ENCODE data around the gene TBC1D20. TPM values are rescaled to one million over a fixed set of nuclear protein-coding genes. Genes with fewer than 3 reads are reported as not detected.

The TBC1D20 gene
- total and polyA plus RNA-seq, 4 donors = 24.0 to 37.6 (median 31.0) TPM

DNA sequence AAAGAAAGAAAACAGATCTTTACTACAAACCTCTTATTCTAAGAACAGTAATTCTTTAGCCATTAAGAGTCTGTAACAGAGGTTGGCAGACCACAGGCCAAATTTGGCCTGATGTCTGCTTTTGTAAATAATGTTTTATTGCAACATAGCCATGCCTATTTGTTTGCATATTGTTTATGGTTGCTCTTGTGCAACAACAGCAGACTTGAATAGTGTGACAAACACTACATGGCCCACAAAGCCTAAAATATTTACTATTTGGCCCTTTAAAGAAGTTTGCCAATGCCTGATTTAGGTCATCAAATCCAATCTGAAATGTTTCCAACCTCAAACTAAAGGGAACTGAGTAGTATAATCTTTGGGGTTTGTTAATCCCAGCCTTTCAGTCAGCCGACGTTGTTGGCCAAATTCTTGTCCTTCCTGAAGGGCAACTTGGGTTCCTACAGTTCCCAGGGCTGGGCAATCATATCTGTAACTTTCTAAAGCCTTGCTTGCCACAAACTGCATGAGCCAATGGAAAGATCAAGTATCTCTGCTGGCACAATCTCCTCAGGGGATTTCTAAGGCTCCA, 33.9 kb upstream of the TBC1D20 start:
- peaks cover 31% of the 10 kb centered on the region for H3K36me3 ChIP-seq (ENCODE audit: control insufficient read depth, insufficient read depth, low read length)
- WGBS (ENCODE audit: insufficient coverage) = 79% methylated on average over 2 of the region's 2 CpGs

DNA sequence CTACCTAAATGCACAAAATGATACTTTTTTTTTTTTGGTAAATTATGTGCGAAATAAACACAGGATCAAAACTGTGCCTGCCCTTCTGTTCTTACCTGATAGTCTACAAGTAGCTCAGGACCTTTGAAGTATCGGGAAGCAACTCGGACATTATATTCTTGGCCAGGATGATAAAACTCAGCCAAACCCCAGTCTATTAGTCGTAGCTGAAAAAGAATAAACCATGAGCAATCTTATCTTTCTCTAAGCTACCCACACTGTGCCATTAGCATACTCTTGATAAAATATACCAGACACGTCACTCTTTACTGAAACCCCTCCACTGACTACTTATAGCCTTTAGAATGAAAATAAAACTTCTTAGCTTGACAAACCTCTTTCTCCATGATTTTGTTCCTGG, 29.8 kb upstream of the TBC1D20 start:
- H3K27me3 ChIP-seq (ENCODE audit: control insufficient read depth, insufficient read depth, low read length) = no peaks in the 10 kb centered on the region
- H3K27ac ChIP-seq (ENCODE audit: low read depth, low read length) = no peak overlapping the region
- H3K36me3 ChIP-seq (ENCODE audit: control insufficient read depth, insufficient read depth, low read length) = peaks cover 46% of the 10 kb centered on the region
- no peak for DNase-seq (ENCODE audit: low read depth in 4 of 6, low spot score in 6 of 6)
- no peaks in the 10 kb centered on the region for H3K4me1 ChIP-seq (ENCODE audit: control insufficient read depth, insufficient read depth, low read length)
- 98% methylated on average over 5 of the region's 5 CpGs for WGBS (ENCODE audit: insufficient coverage)
- no peak overlapping the region for H3K4me3 ChIP-seq (ENCODE audit: low read depth, low read length)
- no peaks in the 10 kb centered on the region for H3K9me3 ChIP-seq (ENCODE audit: control insufficient read depth, insufficient read depth, low read length)

More for the DNA sequence above, 33.9 kb upstream of the TBC1D20 start:
- no peaks in the 10 kb centered on the region for H3K9me3 ChIP-seq (ENCODE audit: control insufficient read depth, insufficient read depth, low read length)
- H3K27ac ChIP-seq (ENCODE audit: low read depth, low read length) = no peak overlapping the region
- H3K4me3 ChIP-seq (ENCODE audit: low read depth, low read length) = no peak overlapping the region
- H3K27me3 ChIP-seq (ENCODE audit: control insufficient read depth, insufficient read depth, low read length) = no peaks in the 10 kb centered on the region
- peak in 1 of 6 donors; percentile 23 for DNase-seq (ENCODE audit: low read depth in 4 of 6, low spot score in 6 of 6)
- H3K4me1 ChIP-seq (ENCODE audit: control insufficient read depth, insufficient read depth, low read length) = no peaks in the 10 kb centered on the region

DNA sequence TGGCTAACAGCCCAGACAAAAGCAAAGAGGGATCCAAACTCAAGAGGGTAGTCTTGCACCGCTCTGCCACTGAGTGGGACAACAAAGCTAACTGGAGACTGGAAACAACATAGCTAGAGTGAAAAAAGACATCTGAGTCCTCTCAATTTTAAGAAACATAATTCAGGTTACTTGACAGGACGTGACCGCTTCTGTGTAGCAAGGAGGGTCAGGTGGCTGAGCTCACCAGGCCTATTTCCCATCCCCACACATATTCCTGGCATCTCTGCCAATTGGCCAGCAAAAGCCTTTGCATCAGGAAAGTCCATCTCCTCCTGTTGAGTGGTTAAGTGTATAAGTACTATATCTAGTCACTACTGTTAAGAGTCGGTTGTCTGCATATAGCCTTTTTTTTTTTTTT, 25.3 kb upstream of the TBC1D20 start:
- no CpG with 5 or more reads among the region's 4 CpGs for WGBS (ENCODE audit: insufficient coverage)
- H3K27me3 ChIP-seq (ENCODE audit: control insufficient read depth, insufficient read depth, low read length) = no peaks in the 10 kb centered on the region
- no peak for DNase-seq (ENCODE audit: low read depth in 4 of 6, low spot score in 6 of 6)
- H3K36me3 ChIP-seq (ENCODE audit: control insufficient read depth, insufficient read depth, low read length) = peaks cover 45% of the 10 kb centered on the region
- H3K27ac ChIP-seq (ENCODE audit: low read depth, low read length) = no peak overlapping the region
- no peaks in the 10 kb centered on the region for H3K9me3 ChIP-seq (ENCODE audit: control insufficient read depth, insufficient read depth, low read length)
- peaks cover 7% of the 10 kb centered on the region for H3K4me1 ChIP-seq (ENCODE audit: control insufficient read depth, insufficient read depth, low read length)
- H3K4me3 ChIP-seq (ENCODE audit: low read depth, low read length) = no peak overlapping the region

DNA sequence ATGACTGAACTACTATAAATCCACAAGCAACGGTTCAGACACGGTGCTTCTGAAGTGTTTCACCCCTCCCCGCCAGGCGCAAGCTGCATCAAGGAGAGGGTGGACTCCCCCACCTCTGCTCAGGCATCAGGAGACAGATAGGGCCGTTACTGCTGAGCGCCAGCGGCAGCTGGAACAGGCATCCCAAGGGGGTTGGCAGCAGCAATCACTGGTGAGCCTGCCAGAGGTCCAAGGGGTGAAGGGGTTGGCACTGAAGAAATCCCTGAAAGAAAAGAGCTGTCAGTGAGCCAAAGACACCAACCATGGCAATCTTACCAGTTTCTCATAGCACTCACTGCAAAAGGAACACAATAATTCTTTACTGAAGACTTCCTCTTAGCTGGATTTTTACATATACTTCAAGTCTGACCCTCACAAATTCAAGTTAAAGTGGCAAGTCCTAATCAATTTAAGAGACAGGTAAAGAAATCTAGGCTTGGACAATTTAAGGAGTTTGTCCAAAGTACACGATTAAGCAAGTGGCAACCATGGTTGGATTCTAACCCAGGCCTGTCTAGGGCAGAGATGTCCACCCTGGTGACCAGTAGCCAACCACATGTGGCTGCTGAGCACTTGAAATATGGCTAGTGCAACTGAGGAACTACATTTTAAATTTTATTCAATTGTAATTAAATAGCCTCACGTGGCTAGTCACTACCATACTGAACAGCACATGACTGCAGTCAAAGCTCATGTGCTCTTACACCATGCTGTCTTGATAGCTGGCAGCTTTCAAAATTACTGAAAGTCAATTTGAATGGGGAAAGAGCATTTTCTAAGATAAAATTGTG, 21.7 kb upstream of the TBC1D20 start:
- DNase-seq (ENCODE audit: low read depth in 4 of 6, low spot score in 6 of 6) = peak in 4 of 6 donors; percentile 46 to 75 (median 55)
- no peaks in the 10 kb centered on the region for H3K9me3 ChIP-seq (ENCODE audit: control insufficient read depth, insufficient read depth, low read length)
- no peak overlapping the region for H3K27ac ChIP-seq (ENCODE audit: low read depth, low read length)
- no peaks in the 10 kb centered on the region for H3K27me3 ChIP-seq (ENCODE audit: control insufficient read depth, insufficient read depth, low read length)
- H3K36me3 ChIP-seq (ENCODE audit: control insufficient read depth, insufficient read depth, low read length) = peaks cover 45% of the 10 kb centered on the region
- peaks cover 7% of the 10 kb centered on the region for H3K4me1 ChIP-seq (ENCODE audit: control insufficient read depth, insufficient read depth, low read length)
- H3K4me3 ChIP-seq (ENCODE audit: low read depth, low read length) = no peak overlapping the region
- 22% methylated on average over 4 of the region's 9 CpGs for WGBS (ENCODE audit: insufficient coverage)

DNA sequence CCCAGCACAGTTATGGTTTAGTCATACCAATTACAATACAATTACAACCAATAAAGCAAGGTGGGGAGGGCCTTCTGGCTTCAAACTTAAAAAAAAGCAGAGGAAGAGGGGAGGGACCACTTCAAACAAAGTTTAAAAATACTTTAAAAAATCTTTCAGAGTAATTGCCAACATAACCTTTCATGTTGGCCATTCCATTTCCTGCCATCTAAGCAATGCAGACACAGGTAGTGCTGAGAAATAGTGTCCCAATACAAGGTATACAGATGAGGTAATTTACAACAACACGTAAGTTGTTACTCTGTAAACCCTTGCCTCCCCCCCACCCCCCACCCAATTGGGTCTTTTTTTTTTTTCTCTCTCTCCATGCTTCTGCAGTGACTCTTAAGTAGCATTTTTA, 18.8 kb upstream of the TBC1D20 start:
- H3K4me3 ChIP-seq (ENCODE audit: low read depth, low read length) = no peak overlapping the region
- H3K27ac ChIP-seq (ENCODE audit: low read depth, low read length) = no peak overlapping the region
- no CpG with 5 or more reads among the region's 1 CpG for WGBS (ENCODE audit: insufficient coverage)
- no peaks in the 10 kb centered on the region for H3K9me3 ChIP-seq (ENCODE audit: control insufficient read depth, insufficient read depth, low read length)
- peaks cover 7% of the 10 kb centered on the region for H3K4me1 ChIP-seq (ENCODE audit: control insufficient read depth, insufficient read depth, low read length)
- peaks cover 47% of the 10 kb centered on the region for H3K36me3 ChIP-seq (ENCODE audit: control insufficient read depth, insufficient read depth, low read length)
- H3K27me3 ChIP-seq (ENCODE audit: control insufficient read depth, insufficient read depth, low read length) = no peaks in the 10 kb centered on the region
- DNase-seq (ENCODE audit: low read depth in 4 of 6, low spot score in 6 of 6) = no peak

DNA sequence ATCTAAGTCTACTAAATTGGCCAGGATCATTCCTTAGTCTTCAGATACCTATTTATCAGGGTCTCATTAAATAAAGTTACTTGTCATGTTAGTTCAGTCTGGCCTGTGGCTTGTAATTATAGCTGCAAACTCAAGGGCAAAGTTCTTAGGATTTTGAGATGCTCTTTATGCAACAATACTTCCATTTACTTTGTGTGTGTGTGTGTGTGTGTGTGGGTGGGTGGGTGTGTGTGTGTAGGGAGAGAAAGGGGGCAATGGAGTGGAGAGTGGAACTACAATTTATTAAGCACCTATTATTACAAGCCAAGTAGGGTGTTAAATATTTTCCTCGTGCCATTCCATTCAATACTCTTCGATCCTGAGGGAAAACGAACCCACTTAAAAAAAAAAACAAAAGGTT, 17.7 kb upstream of the TBC1D20 start:
- Histone ChIP-seq H3K36me3 (ENCODE audit: control insufficient read depth, insufficient read depth, low read length) (peaks cover 43% of the 10 kb centered on the region), H3K9me3 (ENCODE audit: control insufficient read depth, insufficient read depth, low read length) (no peaks in the 10 kb centered on the region)
- no CpG with 5 or more reads among the region's 3 CpGs for WGBS (ENCODE audit: insufficient coverage)

GRCh38 chr20:479487-479886, 17.2 kb upstream of the TBC1D20 start:
- no peak overlapping the region for H3K4me3 ChIP-seq (ENCODE audit: low read depth, low read length)
- no peaks in the 10 kb centered on the region for H3K9me3 ChIP-seq (ENCODE audit: control insufficient read depth, insufficient read depth, low read length)
- DNase-seq (ENCODE audit: low read depth in 4 of 6, low spot score in 6 of 6) = peak in 1 of 6 donors; percentile 11
- WGBS (ENCODE audit: insufficient coverage) = no CpG with 5 or more reads among the region's 2 CpGs
- no peaks in the 10 kb centered on the region for H3K27me3 ChIP-seq (ENCODE audit: control insufficient read depth, insufficient read depth, low read length)
- H3K4me1 ChIP-seq (ENCODE audit: control insufficient read depth, insufficient read depth, low read length) = peaks cover 7% of the 10 kb centered on the region
- no peak overlapping the region for H3K27ac ChIP-seq (ENCODE audit: low read depth, low read length)
- peaks cover 42% of the 10 kb centered on the region for H3K36me3 ChIP-seq (ENCODE audit: control insufficient read depth, insufficient read depth, low read length)

More for the DNA sequence above, 17.7 kb upstream of the TBC1D20 start:
- Histone ChIP-seq H3K4me3 (ENCODE audit: low read depth, low read length) (no peak overlapping the region), H3K4me1 (ENCODE audit: control insufficient read depth, insufficient read depth, low read length) (peaks cover 7% of the 10 kb centered on the region), H3K27ac (ENCODE audit: low read depth, low read length) (no peak overlapping the region), H3K27me3 (ENCODE audit: control insufficient read depth, insufficient read depth, low read length) (no peaks in the 10 kb centered on the region)
- DNase-seq (ENCODE audit: low read depth in 4 of 6, low spot score in 6 of 6) = no peak

GRCh38 chr20:478949-479429, 16.7 kb upstream of the TBC1D20 start:
- peak in 4 of 6 donors; percentile 37 to 93 (median 62) for DNase-seq (ENCODE audit: low read depth in 4 of 6, low spot score in 6 of 6)
- Histone ChIP-seq H3K9me3 (ENCODE audit: control insufficient read depth, insufficient read depth, low read length) (no peaks in the 10 kb centered on the region), H3K36me3 (ENCODE audit: control insufficient read depth, insufficient read depth, low read length) (peaks cover 42% of the 10 kb centered on the region), H3K27ac (ENCODE audit: low read depth, low read length) (no peak overlapping the region), H3K27me3 (ENCODE audit: control insufficient read depth, insufficient read depth, low read length) (no peaks in the 10 kb centered on the region), H3K4me3 (ENCODE audit: low read depth, low read length) (no peak overlapping the region), H3K4me1 (ENCODE audit: control insufficient read depth, insufficient read depth, low read length) (peaks cover 3% of the 10 kb centered on the region)
- WGBS (ENCODE audit: insufficient coverage) = no CpG with 5 or more reads among the region's 3 CpGs

GRCh38 chr20:478010-478948, 15.9 kb upstream of the TBC1D20 start:
- no peak for DNase-seq (ENCODE audit: low read depth in 4 of 6, low spot score in 6 of 6)
- Histone ChIP-seq H3K9me3 (ENCODE audit: control insufficient read depth, insufficient read depth, low read length) (no peaks in the 10 kb centered on the region), H3K27me3 (ENCODE audit: control insufficient read depth, insufficient read depth, low read length) (no peaks in the 10 kb centered on the region), H3K36me3 (ENCODE audit: control insufficient read depth, insufficient read depth, low read length) (peaks cover 37% of the 10 kb centered on the region), H3K4me1 (ENCODE audit: control insufficient read depth, insufficient read depth, low read length) (no peaks in the 10 kb centered on the region), H3K4me3 (ENCODE audit: low read depth, low read length) (no peak overlapping the region), H3K27ac (ENCODE audit: low read depth, low read length) (no peak overlapping the region)
- 94% methylated on average over 3 of the region's 8 CpGs for WGBS (ENCODE audit: insufficient coverage)

Measured in spinal cord (tissue), 10 donors.